ENCODE data around the gene POGK. TPM values are rescaled to one million over a fixed set of nuclear protein-coding genes. Genes with fewer than 3 reads are reported as not detected.

The POGK gene
- total RNA-seq, 1 experiment from 2014 or later = 27.2 TPM

- ChIA-PET CTCF (no interaction called here), POLR2A (no interaction called here)
- intact Hi-C loops (cut with micrococcal nuclease; ENCODE audit: unreplicated experiment) = no loop called here
- Histone ChIP-seq H3K36me3 (ENCODE audit: control insufficient read depth, insufficient read depth, low read length) (no peaks in the 10 kb centered on the region), H3K4me1 (no peaks in the 10 kb centered on the region), H3K9me3 (no peaks in the 10 kb centered on the region), H3K4me3 (ENCODE audit: low read depth, low read length) (no peak overlapping the region), H3K27me3 (replicated peaks; ENCODE audit: control insufficient read depth, insufficient read depth, low read length) (no peaks in the 10 kb centered on the region)
- BruUV-seq (replicated peaks) = no TSS peak
- DNase-seq = no peak
- Mint-ChIP-seq H3K27ac (ENCODE audit: unreplicated experiment) (no peak overlapping the region), H3K36me3 (ENCODE audit: insufficient read depth, unreplicated experiment) (no peaks in the 10 kb centered on the region), H3K9me3 (ENCODE audit: unreplicated experiment) (no peaks in the 10 kb centered on the region), H3K27me3 (ENCODE audit: insufficient read depth, unreplicated experiment) (peaks cover 7% of the 10 kb centered on the region), H3K4me1 (ENCODE audit: low read depth, unreplicated experiment) (peaks cover under 1% of the 10 kb centered on the region), H3K4me3 (ENCODE audit: unreplicated experiment) (no peak overlapping the region)
- TF ChIP-seq CTCF (IDR thresholded peaks at IDR 0.05; ENCODE audit: insufficient read depth in 1 of 2, low read depth in 1 of 2, low read length in 1 of 2, severe bottlenecking in 1 of 2, unreplicated experiment in 1 of 2) = no peak
Measured at GRCh38 chr1:166882893-166883292, 43.6 kb downstream of the POGK start.

GRCh38 chr1:166884040-166884642, 44.9 kb downstream of the POGK start:
- peaks cover 7% of the 10 kb centered on the region for H3K27me3 Mint-ChIP-seq (ENCODE audit: insufficient read depth, unreplicated experiment)
- no peaks in the 10 kb centered on the region for H3K4me1 ChIP-seq
- peak in 1 of 2 experiments; percentile 10 for TF ChIP-seq CTCF (IDR thresholded peaks at IDR 0.05; ENCODE audit: insufficient read depth in 1 of 2, low read depth in 1 of 2, low read length in 1 of 2, severe bottlenecking in 1 of 2, unreplicated experiment in 1 of 2)
- intact Hi-C loops (cut with micrococcal nuclease; ENCODE audit: unreplicated experiment) = no loop called here
- no peak overlapping the region for H3K4me3 ChIP-seq (ENCODE audit: low read depth, low read length)
- no peaks in the 10 kb centered on the region for H3K27me3 ChIP-seq (replicated peaks; ENCODE audit: control insufficient read depth, insufficient read depth, low read length)
- no peak overlapping the region for H3K27ac Mint-ChIP-seq (ENCODE audit: unreplicated experiment)
- ChIA-PET CTCF (no interaction called here), POLR2A (no interaction called here)
- H3K4me3 Mint-ChIP-seq (ENCODE audit: unreplicated experiment) = no peak overlapping the region
- H3K4me1 Mint-ChIP-seq (ENCODE audit: low read depth, unreplicated experiment) = no peaks in the 10 kb centered on the region
- H3K36me3 ChIP-seq (ENCODE audit: control insufficient read depth, insufficient read depth, low read length) = no peaks in the 10 kb centered on the region
- no peaks in the 10 kb centered on the region for H3K9me3 ChIP-seq
- peak in 1 of 2 experiments; percentile 18 for DNase-seq
- no peaks in the 10 kb centered on the region for H3K36me3 Mint-ChIP-seq (ENCODE audit: insufficient read depth, unreplicated experiment)
- no peaks in the 10 kb centered on the region for H3K9me3 Mint-ChIP-seq (ENCODE audit: unreplicated experiment)
- no TSS peak for BruUV-seq (replicated peaks)

- Mint-ChIP-seq H3K27me3 (ENCODE audit: insufficient read depth, unreplicated experiment) (peaks cover 7% of the 10 kb centered on the region), H3K4me3 (ENCODE audit: unreplicated experiment) (no peak overlapping the region), H3K9me3 (ENCODE audit: unreplicated experiment) (no peaks in the 10 kb centered on the region), H3K36me3 (ENCODE audit: insufficient read depth, unreplicated experiment) (no peaks in the 10 kb centered on the region), H3K27ac (ENCODE audit: unreplicated experiment) (no peak overlapping the region), H3K4me1 (ENCODE audit: low read depth, unreplicated experiment) (no peaks in the 10 kb centered on the region)
- Histone ChIP-seq H3K4me1 (no peaks in the 10 kb centered on the region), H3K4me3 (ENCODE audit: low read depth, low read length) (no peak overlapping the region), H3K36me3 (ENCODE audit: control insufficient read depth, insufficient read depth, low read length) (no peaks in the 10 kb centered on the region), H3K27me3 (replicated peaks; ENCODE audit: control insufficient read depth, insufficient read depth, low read length) (no peaks in the 10 kb centered on the region), H3K9me3 (no peaks in the 10 kb centered on the region)
- no peak for TF ChIP-seq CTCF (IDR thresholded peaks at IDR 0.05; ENCODE audit: insufficient read depth in 1 of 2, low read depth in 1 of 2, low read length in 1 of 2, severe bottlenecking in 1 of 2, unreplicated experiment in 1 of 2)
- BruUV-seq (replicated peaks) = no TSS peak
- intact Hi-C loops (cut with micrococcal nuclease; ENCODE audit: unreplicated experiment) = no loop called here
- DNase-seq = no peak
- ChIA-PET POLR2A (no interaction called here), CTCF (no interaction called here)
Measured at GRCh38 chr1:166884971-166885370, 45.7 kb downstream of the POGK start.

Measured in Caco-2 (cell line).